Panc1 (cell line): Measurements from ENCODE around the gene POLRMT. TPM values are rescaled to one million over a fixed set of nuclear protein-coding genes. Genes with fewer than 3 reads are reported as not detected.

ENCODE experiments used
- ATAC-seq: fragments of 200-7000 bp; cut with Tn5 transposase; 2 replicates; pipeline ENCODE4 v1.9.1; 2020; ENCODE audit warnings: mild to moderate bottlenecking, moderate library complexity
- BruUV-seq: library from RNA; stranded (reverse); fragments of 400-500 nt; replicated peaks from 2 replicates; lab custom pipeline; 2021; lab: Mats Ljungman, UMichigan
- CTCF ChIA-PET: fragments of 300-600 bp; sonication (Branson Sonifier 250); formaldehyde crosslinking; loops from one replicate; lab custom pipeline; 2022; ENCODE audit warnings: antibody characterized with exemption; lab: Charles Lee
- POLR2A ChIA-PET: fragments of 300-600 bp; sonication (Branson Sonifier 250); formaldehyde crosslinking; loops from one replicate; lab custom pipeline; 2022; ENCODE audit warnings: antibody characterized with exemption; lab: Charles Lee
- DNase-seq: peaks from one replicate; pipeline ENCODE4 v3.0.0-alpha.2; 2010; ENCODE audit warnings: low read depth, low spot score
- H3K27ac ChIP-seq: 2 replicates; pipeline ENCODE4 v1.5.1; 2011; ENCODE audit warnings: mild to moderate bottlenecking, low read length, inconsistent platforms
- H3K27me3 ChIP-seq: fragments of 200-500 bp; sonication (Bioruptor generic); 2 replicates; pipeline ENCODE4 v1.6.0; 2014; ENCODE audit warnings: low read length, inconsistent platforms; ENCODE audit not compliant: control insufficient read depth, insufficient read depth
- H3K36me3 ChIP-seq: fragments of 200-500 bp; sonication (Bioruptor generic); 2 replicates; pipeline ENCODE4 v1.5.1; 2014; ENCODE audit warnings: inconsistent platforms, mild to moderate bottlenecking, low read length, moderate library complexity; ENCODE audit not compliant: control insufficient read depth, insufficient read depth
- H3K4me1 ChIP-seq: 2 replicates; pipeline ENCODE4 v1.5.1; 2011; ENCODE audit warnings: inconsistent platforms, mild to moderate bottlenecking, low read length, moderate library complexity; ENCODE audit not compliant: control insufficient read depth, insufficient read depth
- H3K4me3 ChIP-seq, 2 experiments: 2 replicates each; pipeline ENCODE4 v1.5.1; 2011 to 2012; ENCODE audit warnings: low read depth in 2 of 2, low read length in 2 of 2, mild to moderate bottlenecking in 2 of 2, inconsistent platforms in 1 of 2, moderate library complexity in 1 of 2
- H3K9me3 ChIP-seq: fragments of 200-500 bp; sonication (Bioruptor generic); 2 replicates; pipeline ENCODE4 v1.5.1; 2014; ENCODE audit warnings: low read depth, mild to moderate bottlenecking, inconsistent platforms, low read length, moderate library complexity; ENCODE audit not compliant: control insufficient read depth, insufficient read depth
- CTCF ChIP-seq: fragments of 450-650 bp; IDR thresholded peaks from 2 replicates; pipeline ENCODE4 v1.5.1; 2017; ENCODE audit warnings: mild to moderate bottlenecking
- POLR2AphosphoS5 ChIP-seq: IDR thresholded peaks from 2 replicates; pipeline ENCODE4 v1.6.1; 2012; ENCODE audit warnings: mild to moderate bottlenecking, low read depth, low read length, moderate library complexity
- REST ChIP-seq, 2 experiments: IDR thresholded peaks; 2 replicates each; pipeline ENCODE4 v1.6.1; 2011 to 2012; ENCODE audit warnings: low read depth in 2 of 2, control low read depth in 1 of 2, low read length in 1 of 2, mild to moderate bottlenecking in 1 of 2, moderate library complexity in 1 of 2; ENCODE audit not compliant: insufficient read depth in 1 of 2
- SIN3A ChIP-seq: IDR thresholded peaks from 2 replicates; pipeline ENCODE4 v1.6.1; 2012; ENCODE audit warnings: low read depth, mild to moderate bottlenecking, low read length, moderate library complexity, borderline replicate concordance; ENCODE audit not compliant: insufficient read depth
- TCF7L2 ChIP-seq: IDR thresholded peaks from 2 replicates; pipeline ENCODE4 v1.6.1; 2011; ENCODE audit warnings: mild to moderate bottlenecking, low read depth, low read length, inconsistent platforms
- in situ Hi-C: cut with HindIII; loops from 2 replicates; pipeline ENCODE4 v1.10.0; 2016; ENCODE audit warnings: low sequenced_read_pairs, low pct_unique_long_range_greater_than_20kb
- intact Hi-C: fragments of 100-400 bp; cut with micrococcal nuclease; formaldehyde crosslinking; loops from one replicate; pipeline ENCODE4 v1.10.0; 2022; ENCODE audit not compliant: unreplicated experiment
- total RNA-seq: library from RNA; stranded (reverse); gene quantifications from one replicate; pipeline ENCODE4 v1.2.1, GENCODE V29; 2021; ENCODE audit not compliant: unreplicated experiment

POLRMT gene
- total RNA-seq, 1 experiment from 2014 or later = 56.0 TPM

GRCh38 chr19:648904-649801 is 15.8 kb upstream of the POLRMT start:
- intact Hi-C loops = no loop called here
- no peak for TF ChIP-seq CTCF
- TF ChIP-seq REST (IDR thresholded peaks at IDR 0.05; ENCODE audit: insufficient read depth in 1 of 2, low read depth in 2 of 2, low read length in 1 of 2) = no peak
- TF ChIP-seq POLR2AphosphoS5 = no peak
- TF ChIP-seq SIN3A = no peak
- no peak for TF ChIP-seq TCF7L2
- in situ Hi-C loops = no loop called here
- no peaks in the 10 kb centered on the region for H3K27me3 ChIP-seq
- H3K27ac ChIP-seq = no peak overlapping the region
- no peaks in the 10 kb centered on the region for H3K4me1 ChIP-seq
- ChIA-PET POLR2A (no interaction called here), CTCF (no interaction called here)
- no peaks in the 10 kb centered on the region; the same call in none of the 2 replicates for H3K36me3 ChIP-seq
- ATAC-seq (no peak), DNase-seq (no peak)
- H3K4me3 ChIP-seq = no peak overlapping the region
- no TSS peak for BruUV-seq
- no peaks in the 10 kb centered on the region for H3K9me3 ChIP-seq

GRCh38 chr19:648305-648704 is 15.0 kb upstream of the POLRMT start:
- no peaks in the 10 kb centered on the region for H3K4me1 ChIP-seq
- ATAC-seq (no peak), DNase-seq (no peak)
- ChIA-PET CTCF (no interaction called here), POLR2A (no interaction called here)
- intact Hi-C loops = no loop called here
- TF ChIP-seq CTCF = no peak
- no peak for TF ChIP-seq POLR2AphosphoS5
- TF ChIP-seq REST (IDR thresholded peaks at IDR 0.05; ENCODE audit: insufficient read depth in 1 of 2, low read depth in 2 of 2, low read length in 1 of 2) = no peak
- TF ChIP-seq TCF7L2 = no peak
- TF ChIP-seq SIN3A = no peak
- no peaks in the 10 kb centered on the region; the same call in none of the 2 replicates for H3K36me3 ChIP-seq
- H3K9me3 ChIP-seq = no peaks in the 10 kb centered on the region
- no peak overlapping the region for H3K27ac ChIP-seq
- no peaks in the 10 kb centered on the region for H3K27me3 ChIP-seq
- in situ Hi-C loops = no loop called here
- no peak overlapping the region for H3K4me3 ChIP-seq
- BruUV-seq = no TSS peak
